DND-41 (cell line): Measurements from ENCODE around the gene SPAG7.
A peak's percentile ranks its signal among the peaks of the same experiment; 100 is the strongest.

Source experiments
- ATAC-seq: fragments of 200-7000 bp; cut with Tn5 transposase; 3 replicates; pipeline ENCODE4 v1.9.1; 2021; ENCODE audit warnings: low read depth; ENCODE audit not compliant: insufficient read depth
- DNase-seq: peaks from one replicate; pipeline ENCODE4 v3.0.0-alpha.2; 2020
- H2AFZ ChIP-seq: 2 replicates; pipeline ENCODE4 v1.6.0; 2012; ENCODE audit warnings: low read depth, low read length
- H3K27ac ChIP-seq: 2 replicates; pipeline ENCODE4 v1.5.1; 2012; ENCODE audit warnings: low read length, inconsistent platforms
- H3K27me3 ChIP-seq: fragments of 200-600 bp; sonication (generic); 2 replicates; pipeline ENCODE4 v1.6.0; 2012; ENCODE audit warnings: low read length, mild to moderate bottlenecking, inconsistent platforms; ENCODE audit not compliant: insufficient read depth, poor library complexity
- H3K36me3 ChIP-seq: 2 replicates; pipeline ENCODE4 v1.5.1; 2012; ENCODE audit warnings: low read length, inconsistent platforms; ENCODE audit not compliant: insufficient read depth
- H3K4me1 ChIP-seq: 2 replicates; pipeline ENCODE4 v1.5.1; 2012; ENCODE audit warnings: mild to moderate bottlenecking, low read length; ENCODE audit not compliant: insufficient read depth
- H3K4me2 ChIP-seq: 2 replicates; pipeline ENCODE4 v1.6.0; 2012; ENCODE audit warnings: mild to moderate bottlenecking, moderate library complexity, low read length, inconsistent platforms; ENCODE audit not compliant: insufficient read depth
- H3K4me3 ChIP-seq, 2 experiments: fragments of 200-600 bp in 1 of 2; shearing (Covaris generic) in 1 of 2; 2 replicates each; pipeline ENCODE4 v1.5.1; 2012 to 2016; ENCODE audit warnings: inconsistent platforms in 2 of 2, low read length in 2 of 2, mild to moderate bottlenecking in 2 of 2, low read depth in 1 of 2, moderate library complexity in 1 of 2
- H3K79me2 ChIP-seq: 2 replicates; pipeline ENCODE4 v1.6.0; 2012; ENCODE audit warnings: low read length, inconsistent platforms; ENCODE audit not compliant: insufficient read depth
- H3K9ac ChIP-seq: 2 replicates; pipeline ENCODE4 v1.6.0; 2012; ENCODE audit warnings: low read depth, mild to moderate bottlenecking, inconsistent platforms, low read length, moderate library complexity
- H3K9me3 ChIP-seq: 2 replicates; pipeline ENCODE4 v1.5.1; 2012; ENCODE audit warnings: low read length, moderate library complexity, mild to moderate bottlenecking, inconsistent platforms; ENCODE audit not compliant: insufficient read depth, severe bottlenecking
- H4K20me1 ChIP-seq: 2 replicates; pipeline ENCODE4 v1.6.0; 2012; ENCODE audit warnings: low read length; ENCODE audit not compliant: insufficient read depth
- CTCF ChIP-seq: IDR thresholded peaks from 2 replicates; pipeline ENCODE4 v1.5.1; 2012; ENCODE audit warnings: borderline replicate concordance, low read length, moderate library complexity, mild to moderate bottlenecking; ENCODE audit not compliant: poor library complexity, severe bottlenecking; ENCODE audit errors: extremely low read depth
- EZH2 ChIP-seq: IDR thresholded peaks from 3 replicates; pipeline ENCODE4 v1.6.1; 2012; ENCODE audit warnings: borderline replicate concordance, low read depth, mild to moderate bottlenecking, moderate library complexity, low read length, inconsistent platforms; ENCODE audit not compliant: severe bottlenecking

Gene SPAG7

DNA sequence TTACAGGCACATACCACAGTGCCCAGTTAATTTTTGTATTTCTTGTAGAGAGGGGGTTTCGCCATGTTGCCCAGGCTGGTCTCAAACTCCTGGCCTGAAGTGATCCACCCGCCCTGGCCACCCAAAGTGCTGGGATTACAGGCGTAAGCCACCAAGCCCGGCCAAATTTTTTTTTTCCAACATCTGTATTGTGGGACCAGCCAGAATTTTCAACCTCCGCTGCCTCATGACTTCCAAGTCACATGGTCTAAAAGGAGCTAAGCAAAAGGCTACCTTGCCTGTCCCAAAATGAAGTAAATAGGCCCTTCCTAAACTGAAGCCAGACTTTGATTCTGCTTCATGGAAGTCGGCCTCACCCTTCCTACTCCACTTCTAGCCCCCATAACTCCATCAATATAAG lies 4.2 kb upstream of the SPAG7 start:
- no peak for TF ChIP-seq CTCF
- no peak for TF ChIP-seq EZH2
- DNase-seq, result no peak
- Histone ChIP-seq H3K4me2 (no peak overlapping the region), H3K36me3 (peaks cover 69% of the 10 kb centered on the region), H3K9me3 (no peaks in the 10 kb centered on the region), H3K79me2 (peaks cover 20% of the 10 kb centered on the region), H3K27me3 (no peaks in the 10 kb centered on the region), H3K4me1 (peaks cover 19% of the 10 kb centered on the region), H3K9ac (no peak overlapping the region), H3K4me3 (no peak overlapping the region), H2AFZ (no peak overlapping the region), H4K20me1 (peaks cover 4% of the 10 kb centered on the region), H3K27ac (no peak overlapping the region)
- ATAC-seq, result no peak

GRCh38 chr17:4970273-4970672 lies 2.7 kb upstream of the SPAG7 start:
- Histone ChIP-seq H3K4me1 (peaks cover 32% of the 10 kb centered on the region), H3K9me3 (no peaks in the 10 kb centered on the region), H3K79me2 (peaks cover 34% of the 10 kb centered on the region), H4K20me1 (peaks cover 4% of the 10 kb centered on the region), H3K9ac (no peak overlapping the region), H2AFZ (no peak overlapping the region), H3K4me3 (no peak overlapping the region), H3K36me3 (peaks cover 64% of the 10 kb centered on the region), H3K27ac (no peak overlapping the region), H3K27me3 (no peaks in the 10 kb centered on the region), H3K4me2 (no peak overlapping the region)
- DNase-seq, result no peak
- TF ChIP-seq EZH2, result no peak
- TF ChIP-seq CTCF, result no peak
- no peak for ATAC-seq

GRCh38 chr17:4969551-4970173 lies 2.0 kb upstream of the SPAG7 start:
- peak overlapping the region; percentile 87; the same call in 1 of the 2 replicates for H3K9ac ChIP-seq
- no peak for ATAC-seq
- no peak overlapping the region for H2AFZ ChIP-seq

More at GRCh38 chr17:4969551-4970173, 2.0 kb upstream of the SPAG7 start:
- DNase-seq, result no peak
- Histone ChIP-seq H3K9me3 (no peaks in the 10 kb centered on the region), H3K4me3 (no peak overlapping the region), H3K79me2 (peaks cover 35% of the 10 kb centered on the region), H3K27ac (peak overlapping the region; percentile 53; the same call in 1 of the 2 replicates), H4K20me1 (peaks cover 4% of the 10 kb centered on the region), H3K4me2 (peak overlapping the region; percentile 99), H3K36me3 (peaks cover 58% of the 10 kb centered on the region), H3K27me3 (no peaks in the 10 kb centered on the region), H3K4me1 (peaks cover 32% of the 10 kb centered on the region)
- TF ChIP-seq CTCF (no peak), EZH2 (no peak)
